CD4-positive, alpha-beta T cell treated with Interleukin-12 subunit alpha and Interleukin-12 subunit beta, for 1 hour (primary cell): ENCODE measurements around the gene ABCA13.

ENCODE experiments used
- DNase-seq: peaks from one replicate; pipeline ENCODE4 v3.0.0-alpha.2; 2020

The ABCA13 gene

GRCh38 chr7:48242846-48243245 lies 71.6 kb downstream of the ABCA13 start:
- DNase-seq: no peak

GRCh38 chr7:48244864-48245271 lies 73.6 kb downstream of the ABCA13 start:
- no peak for DNase-seq

GRCh38 chr7:48245751-48246472 lies 74.7 kb downstream of the ABCA13 start:
- DNase-seq: no peak

GRCh38 chr7:48249166-48249565 lies 77.9 kb downstream of the ABCA13 start:
- DNase-seq: no peak

- no peak for DNase-seq
Measured at GRCh38 chr7:48250441-48250951, 79.2 kb downstream of the ABCA13 start.

- no peak for DNase-seq
Measured at GRCh38 chr7:48251766-48252165, 80.5 kb downstream of the ABCA13 start.

GRCh38 chr7:48252995-48253394 lies 81.7 kb downstream of the ABCA13 start:
- DNase-seq: no peak

DNA sequence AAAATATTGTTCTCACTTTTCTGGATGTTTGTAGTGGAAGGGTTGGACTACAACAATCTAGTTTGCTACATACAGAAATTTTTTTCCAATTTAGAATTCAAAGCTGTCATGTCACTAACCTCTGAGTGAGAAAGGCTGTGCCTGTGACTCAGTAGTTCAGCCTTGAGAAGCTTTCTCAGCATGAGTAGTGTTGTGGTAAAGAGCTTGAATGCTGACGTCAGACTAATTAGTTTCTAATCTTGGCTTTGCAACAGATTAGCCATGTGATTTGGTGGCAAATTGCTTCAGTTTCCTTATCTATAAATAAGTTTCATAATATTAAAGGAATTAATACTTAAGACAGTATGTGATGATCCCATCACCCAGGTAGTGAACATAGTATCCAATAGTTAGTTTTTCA lies 83.8 kb downstream of the ABCA13 start:
- DNase-seq: no peak

GRCh38 chr7:48259463-48260280 lies 88.4 kb downstream of the ABCA13 start:
- DNase-seq: no peak

- DNase-seq: no peak
Measured at GRCh38 chr7:48261696-48262095, 90.4 kb downstream of the ABCA13 start.

GRCh38 chr7:48262606-48263310 lies 91.5 kb downstream of the ABCA13 start:
- DNase-seq: no peak

GRCh38 chr7:48263311-48263650 lies 92.0 kb downstream of the ABCA13 start:
- DNase-seq: no peak

DNA sequence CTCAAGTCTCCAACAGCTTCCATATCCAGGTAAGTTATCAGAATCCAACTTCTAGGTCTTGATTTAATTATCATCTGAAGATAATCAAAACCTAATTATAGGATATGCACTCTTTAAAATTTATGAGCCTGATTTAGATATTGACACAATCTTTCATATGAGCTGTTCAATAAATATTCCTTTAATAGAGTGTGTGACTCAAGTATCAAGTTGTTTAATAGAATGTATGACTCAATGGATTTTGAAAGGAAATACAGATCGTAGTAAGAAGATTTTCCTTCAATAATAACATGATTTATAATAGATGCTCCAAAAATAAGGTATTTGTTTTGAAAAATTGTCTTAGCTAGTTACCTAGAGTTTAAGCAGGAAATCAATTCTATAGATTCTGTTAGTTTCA lies 97.8 kb downstream of the ABCA13 start:
- DNase-seq: no peak

GRCh38 chr7:48274662-48275061 lies 103.4 kb downstream of the ABCA13 start:
- DNase-seq: no peak

DNA sequence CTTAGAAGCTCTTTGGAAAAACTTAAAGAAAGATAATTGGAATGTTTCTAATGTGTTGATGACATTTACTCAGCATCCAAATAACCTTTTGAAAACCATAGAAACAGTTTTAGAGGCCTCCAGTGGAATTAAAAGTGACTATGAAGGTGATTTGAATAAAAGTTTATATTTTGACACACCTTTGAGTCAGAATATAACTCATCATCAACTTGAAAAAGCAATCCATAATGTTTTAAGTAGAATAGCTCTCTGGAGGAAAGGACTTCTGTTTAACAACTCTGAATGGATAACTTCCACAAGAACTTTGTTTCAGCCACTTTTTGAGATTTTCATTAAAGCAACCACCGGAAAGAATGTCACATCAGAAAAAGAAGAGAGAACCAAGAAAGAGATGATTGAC lies 108.2 kb downstream of the ABCA13 start:
- no peak for DNase-seq

DNA sequence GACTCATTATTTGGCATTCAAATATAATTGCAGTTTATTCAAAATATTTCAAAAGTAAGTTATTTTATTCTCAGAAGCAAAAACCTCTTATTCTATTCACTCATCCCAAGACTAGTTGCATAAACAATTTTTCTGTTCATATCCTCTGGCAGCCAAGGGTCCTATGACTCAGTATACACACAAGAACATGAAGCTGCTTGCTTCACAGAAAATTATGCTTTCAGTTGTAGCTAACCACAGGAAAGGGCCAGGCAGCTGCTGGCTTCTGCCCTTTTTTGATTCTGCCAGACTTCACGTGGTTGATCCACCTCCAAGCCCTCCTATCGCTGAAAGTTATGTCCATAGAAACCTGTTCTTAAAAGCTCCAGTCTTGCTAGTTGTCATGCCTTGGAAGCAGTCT lies 108.8 kb downstream of the ABCA13 start:
- DNase-seq: no peak

DNA sequence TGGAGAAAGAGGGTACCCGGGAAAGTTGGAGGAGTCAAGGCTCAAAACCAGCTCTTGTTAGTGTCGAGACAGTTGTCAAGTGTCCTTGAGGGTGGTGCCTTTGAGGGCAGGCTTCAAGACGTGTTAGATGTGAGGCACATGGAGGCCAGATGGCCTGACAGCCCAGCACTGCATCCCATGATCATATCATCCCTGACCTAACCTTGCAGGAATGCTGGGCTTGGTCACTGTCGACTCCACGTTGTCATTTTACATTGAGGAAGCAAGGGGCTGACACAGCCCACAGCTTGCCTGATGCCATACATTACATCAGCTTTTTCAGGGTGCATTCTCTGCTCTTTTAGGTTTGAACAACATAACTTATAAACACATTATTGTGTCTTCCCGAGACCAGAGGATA lies 114.1 kb downstream of the ABCA13 start:
- DNase-seq: no peak

DNA sequence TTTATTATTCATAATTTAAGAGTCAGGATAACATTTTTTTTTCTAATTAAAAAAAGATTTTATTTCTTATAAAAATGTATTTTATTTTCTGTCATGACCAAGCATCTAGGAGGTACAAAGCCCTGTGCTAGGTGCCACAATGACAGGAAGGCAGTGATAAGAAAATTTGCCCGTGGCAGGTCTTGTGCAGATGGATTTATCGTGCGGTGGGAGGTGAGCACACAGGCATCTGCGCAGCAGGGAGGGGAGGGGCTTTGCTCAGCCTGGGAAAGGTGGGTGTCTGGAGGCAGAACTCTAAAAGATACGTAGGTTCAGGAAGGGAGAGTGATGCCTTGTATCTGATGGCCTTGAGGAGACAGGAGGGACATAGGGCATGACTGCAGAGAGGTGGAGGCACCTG lies 115.6 kb downstream of the ABCA13 start:
- DNase-seq: no peak

- DNase-seq: no peak
Measured at GRCh38 chr7:48289656-48290055, 118.4 kb downstream of the ABCA13 start.

GRCh38 chr7:48292949-48293348 lies 121.7 kb downstream of the ABCA13 start:
- no peak for DNase-seq

DNA sequence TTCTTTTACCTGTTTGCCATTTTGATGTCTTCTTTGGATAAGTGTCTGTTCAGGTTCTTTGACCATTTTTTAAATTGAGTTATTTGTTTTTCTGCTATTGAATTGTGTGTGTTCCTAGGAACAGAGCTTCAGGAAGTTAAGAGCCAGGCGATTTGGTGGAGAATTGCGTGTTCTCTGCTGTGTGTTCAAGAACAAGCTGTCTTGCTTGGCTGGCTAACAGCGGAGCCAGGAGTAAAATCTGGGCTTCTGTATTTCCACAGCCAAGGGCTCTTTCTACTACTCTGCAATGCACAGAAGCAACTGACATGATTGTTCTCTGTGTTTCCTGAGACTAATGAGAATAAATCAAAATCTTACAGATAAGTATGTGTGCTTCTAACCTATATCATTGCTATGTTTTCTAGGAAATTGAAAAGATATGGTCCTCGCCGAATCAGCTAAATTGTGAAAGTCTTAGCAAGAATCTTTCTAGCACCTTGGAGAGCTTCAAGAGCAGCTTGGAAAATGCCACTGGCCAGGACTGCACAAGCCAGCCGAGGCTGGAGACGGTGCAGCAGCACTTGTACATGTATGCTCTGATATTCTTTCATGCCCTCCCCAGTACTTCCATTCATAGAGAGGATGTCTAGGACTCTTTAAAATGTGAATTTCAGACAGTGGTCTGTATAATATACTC lies 124.2 kb downstream of the ABCA13 start:
- DNase-seq: no peak

GRCh38 chr7:48296966-48297365 lies 125.7 kb downstream of the ABCA13 start:
- DNase-seq: no peak

GRCh38 chr7:48298779-48299178 lies 127.5 kb downstream of the ABCA13 start:
- no peak for DNase-seq
